Limb (tissue), 2 donors: Measurements from ENCODE around the gene TSPAN8.
"Not testable (repeated sequence)": the region's sequence is repeated elsewhere in the genome, so short reads cannot be mapped to it uniquely, and the experiment has no call there.

Experiments used
- DNase-seq, 2 donors: peaks; one replicate each; pipeline ENCODE4 v3.0.0-alpha.2; 2016; ENCODE audit errors: extremely low spot score in 2 of 2

Gene TSPAN8

GRCh38 chr12:71157601-71158233, at the start of gene TSPAN8:
Gene TSPAN8 (minus strand): TSS chr12:71157999. CDS start chr12:71157678, 321 bp downstream.
- DNase-seq, result no peak

- no peak for DNase-seq
Measured at GRCh38 chr12:71201136-71201679, 43.4 kb upstream of the TSPAN8 start.

- DNase-seq, result no peak
Measured at GRCh38 chr12:71200706-71201105, 42.9 kb upstream of the TSPAN8 start.

- DNase-seq, result no peak
Measured at GRCh38 chr12:71197460-71197859, 39.7 kb upstream of the TSPAN8 start.

- DNase-seq, result no peak
Measured at GRCh38 chr12:71195338-71195896, 37.6 kb upstream of the TSPAN8 start.

- no peak for DNase-seq
Measured at GRCh38 chr12:71194657-71195056, 36.9 kb upstream of the TSPAN8 start.

- no peak for DNase-seq
Measured at GRCh38 chr12:71193041-71193440, 35.2 kb upstream of the TSPAN8 start.

- DNase-seq, result peak in 1 of 2 donors; percentile 36
Measured at GRCh38 chr12:71191509-71192196, 33.9 kb upstream of the TSPAN8 start.

GRCh38 chr12:71190822-71191221, 33.0 kb upstream of the TSPAN8 start:
- no peak for DNase-seq

- DNase-seq, result no peak
Measured at GRCh38 chr12:71187379-71187778, 29.6 kb upstream of the TSPAN8 start.

GRCh38 chr12:71186571-71187288, 28.9 kb upstream of the TSPAN8 start:
- DNase-seq, result no peak

- no peak for DNase-seq
Measured at GRCh38 chr12:71183846-71184245, 26.0 kb upstream of the TSPAN8 start.

GRCh38 chr12:71183018-71183417, 25.2 kb upstream of the TSPAN8 start:
- DNase-seq, result no peak

- no peak for DNase-seq
Measured at GRCh38 chr12:71178162-71178561, 20.4 kb upstream of the TSPAN8 start.

- no peak for DNase-seq
Measured at GRCh38 chr12:71174825-71175224, 17.0 kb upstream of the TSPAN8 start.

- no peak for DNase-seq
Measured at GRCh38 chr12:71174146-71174545, 16.3 kb upstream of the TSPAN8 start.

- DNase-seq, result no peak
Measured at GRCh38 chr12:71170456-71170855, 12.7 kb upstream of the TSPAN8 start.

- DNase-seq, result no peak
Measured at GRCh38 chr12:71169286-71169685, 11.5 kb upstream of the TSPAN8 start.

GRCh38 chr12:71166862-71167496, 9.2 kb upstream of the TSPAN8 start:
- DNase-seq, result no peak

- DNase-seq, result no peak
Measured at GRCh38 chr12:71166280-71166679, 8.5 kb upstream of the TSPAN8 start.

- not testable (repeated sequence) for DNase-seq
Measured at GRCh38 chr12:71165780-71166179, 8.0 kb upstream of the TSPAN8 start.
